HepG2 (cell line): Measurements from ENCODE around the gene SCARB2. TPM values are rescaled to one million over a fixed set of nuclear protein-coding genes. Genes with fewer than 3 reads are reported as not detected.
A peak's percentile ranks its signal among the peaks of the same experiment; 100 is the strongest.

ENCODE experiments used
- ATAC-seq: fragments of 200-7000 bp; cut with Tn5 transposase; 3 replicates; pipeline ENCODE4 v1.9.1; 2020; ENCODE audit warnings: mild to moderate bottlenecking, moderate library complexity
- BruUV-seq: library from RNA; stranded (reverse); fragments of 400-500 nt; replicated peaks from 2 replicates; lab custom pipeline; 2021; lab: Mats Ljungman, UMichigan
- CTCF ChIA-PET: fragments of 300-600 bp; formaldehyde crosslinking; extraction: SDS; loops from one replicate; lab custom pipeline; 2021; ENCODE audit warnings: low total read pairs, inconsistent platforms, low intra/inter-chr PET ratio; lab: Yijun Ruan, JAX
- POLR2A ChIA-PET: fragments of 350-600 bp; sonication (Branson Sonifier 250); formaldehyde crosslinking; loops from one replicate; lab custom pipeline; 2020; ENCODE audit warnings: antibody characterized with exemption, inconsistent platforms; lab: Yijun Ruan, JAX
- DNase-seq: peaks from one replicate; pipeline ENCODE4 v3.0.0-alpha.2; 2015; ENCODE audit warnings: low spot score
- FAIRE-seq: peaks from 3 replicates; lab custom pipeline; 2011; peaks lifted over from hg19 to GRCh38; lab: Jason Lieb, UNC
- H2AFZ ChIP-seq: one replicate; pipeline ENCODE4 v1.6.1; 2011; ENCODE audit warnings: low read length, inconsistent platforms
- H3K27ac ChIP-seq: fragments of 300-600 bp; 3 replicates; pipeline ENCODE4 v1.8.0; 2011; ENCODE audit warnings: mixed run types, mild to moderate bottlenecking, mixed read lengths, low read length, inconsistent platforms; ENCODE audit not compliant: insufficient read depth; ENCODE audit errors: extremely low read length
- H3K27me3 ChIP-seq, 2 experiments: fragments of 200-600 bp in 1 of 2; 2 replicates in 1 of 2; 3 replicates in 1 of 2; pipeline versions ENCODE4 v1.6.0 to v1.8.0; 2011; ENCODE audit warnings: low read length in 2 of 2, mild to moderate bottlenecking in 2 of 2, moderate library complexity in 2 of 2, inconsistent platforms in 1 of 2; ENCODE audit not compliant: insufficient read depth in 2 of 2, control insufficient read depth in 1 of 2
- H3K36me3 ChIP-seq, 2 experiments: fragments of 200-600 bp in 1 of 2; replicated peaks in 1 of 2; 2 replicates in 1 of 2; 3 replicates in 1 of 2; pipeline versions ENCODE4 v1.5.1 to v1.8.0; 2011; ENCODE audit warnings: low read length in 2 of 2, inconsistent platforms in 1 of 2; ENCODE audit not compliant: insufficient read depth in 2 of 2, control insufficient read depth in 1 of 2
- H3K4me1 ChIP-seq: 2 replicates; pipeline ENCODE4 v1.5.1; 2012; ENCODE audit warnings: low read length, inconsistent platforms; ENCODE audit not compliant: insufficient read depth
- H3K4me2 ChIP-seq: 2 replicates; pipeline ENCODE4 v1.6.0; 2011; ENCODE audit warnings: low read depth, low read length, inconsistent platforms
- H3K4me3 ChIP-seq, 3 experiments: fragments of 200-600 bp in 1 of 3; sonication (generic), shearing (Covaris generic) in 1 of 3; replicated peaks in 1 of 3; 2 replicates each; pipeline ENCODE4 v1.5.1; 2011 to 2016; ENCODE audit warnings: low read length in 3 of 3, inconsistent platforms in 2 of 3, low read depth in 2 of 3, mild to moderate bottlenecking in 2 of 3, control low read depth in 1 of 3, mixed read lengths in 1 of 3; ENCODE audit not compliant: insufficient read depth in 1 of 3
- H3K79me2 ChIP-seq: one replicate; pipeline ENCODE4 v1.6.1; 2011; ENCODE audit warnings: low read length, inconsistent platforms; ENCODE audit not compliant: insufficient read depth
- H3K9ac ChIP-seq: 2 replicates; pipeline ENCODE4 v1.6.0; 2011; ENCODE audit warnings: mild to moderate bottlenecking, low read depth, low read length, inconsistent platforms; ENCODE audit not compliant: insufficient read depth
- H3K9me3 ChIP-seq: 2 replicates; pipeline ENCODE4 v1.5.1; 2012; ENCODE audit warnings: mild to moderate bottlenecking, low read length
- H4K20me1 ChIP-seq: 2 replicates; pipeline ENCODE4 v1.6.0; 2011; ENCODE audit warnings: inconsistent platforms, mild to moderate bottlenecking, low read length, moderate library complexity; ENCODE audit not compliant: insufficient read depth
- AFF4 ChIP-seq: sonication (generic); formaldehyde crosslinking; IDR thresholded peaks from 2 replicates; pipeline ENCODE4 v1.4.0; 2020; ENCODE audit warnings: missing genetic modification reagents
- CHD4 ChIP-seq: fragments of 200-600 bp; sonication (generic); IDR thresholded peaks from 2 replicates; pipeline ENCODE4 v1.7.0; 2017; ENCODE audit warnings: mild to moderate bottlenecking, low read length, borderline replicate concordance
- GATAD1 ChIP-seq: IDR thresholded peaks from 2 replicates; pipeline ENCODE4 v1.6.1; 2016; ENCODE audit warnings: missing genetic modification reagents, missing compliant biosample characterization
- HNRNPK ChIP-seq: fragments of 200-400 bp; formaldehyde crosslinking; IDR thresholded peaks from 2 replicates; pipeline ENCODE4 v1.6.1; 2018; ENCODE audit warnings: low read length, low read depth, moderate library complexity, mild to moderate bottlenecking; ENCODE audit not compliant: poor library complexity, severe bottlenecking
- MTERF4 ChIP-seq: sonication (generic); formaldehyde crosslinking; IDR thresholded peaks from 2 replicates; pipeline ENCODE4 v1.8.0; 2023; ENCODE audit warnings: mild to moderate bottlenecking, missing genetic modification reagents
- MXD4 ChIP-seq: IDR thresholded peaks from 2 replicates; pipeline ENCODE4 v1.6.1; 2016; ENCODE audit warnings: mild to moderate bottlenecking, missing biosample characterization, missing genetic modification reagents
- ZBTB43 ChIP-seq: sonication (generic); formaldehyde crosslinking; conservative IDR thresholded peaks from 2 replicates; pipeline ENCODE4 v1.4.0; 2020; ENCODE audit warnings: missing genetic modification reagents
- ZFP62 ChIP-seq: sonication (generic); formaldehyde crosslinking; IDR thresholded peaks from 2 replicates; pipeline ENCODE4 v1.4.0; 2020; ENCODE audit warnings: missing genetic modification reagents
- ZNF18 ChIP-seq: sonication (generic); formaldehyde crosslinking; IDR thresholded peaks from 2 replicates; pipeline ENCODE4 v1.8.0; 2022; ENCODE audit warnings: mild to moderate bottlenecking, missing genetic modification reagents; ENCODE audit not compliant: insufficient replicate concordance
- ZNF224 ChIP-seq: sonication (generic); formaldehyde crosslinking; IDR thresholded peaks from 2 replicates; pipeline ENCODE4 v1.5.0; 2020; ENCODE audit warnings: mild to moderate bottlenecking, missing genetic modification reagents
- ZNF713 ChIP-seq: sonication (generic); formaldehyde crosslinking; IDR thresholded peaks from 2 replicates; pipeline ENCODE4 v1.4.0; 2020; ENCODE audit warnings: mild to moderate bottlenecking, missing genetic modification reagents
- ZNF775 ChIP-seq: sonication (generic); formaldehyde crosslinking; IDR thresholded peaks from 2 replicates; pipeline ENCODE4 v1.4.0; 2020; ENCODE audit warnings: missing genetic modification reagents, mild to moderate bottlenecking, moderate library complexity, borderline replicate concordance
- ZSCAN9 ChIP-seq: IDR thresholded peaks from 2 replicates; pipeline ENCODE4 v1.6.1; 2016; ENCODE audit warnings: borderline replicate concordance
- WGBS: methylation state at CpG from one replicate; pipeline ENCODE4 v1.1.6; 2017; ENCODE audit warnings: low lambda C conversion rate; 5-methylcytosine and 5-hydroxymethylcytosine counted together
- in situ Hi-C: cut with HindIII; loops from 2 replicates; pipeline ENCODE4 v1.10.0; 2017; ENCODE audit warnings: low pct_unique_long_range_greater_than_20kb; ENCODE audit not compliant: extremely low pct_ligation_motif_present
- intact Hi-C: fragments of 100-400 bp; cut with micrococcal nuclease; formaldehyde crosslinking; loops from one replicate; pipeline ENCODE4 v1.10.0; 2022; ENCODE audit not compliant: unreplicated experiment
- polyA plus RNA-seq, 8 experiments: library from polyadenylated mRNA; depleted of rRNA in 3 of 8; stranded (reverse) in 7 of 8; unstranded in 1 of 8; fragments of >200 nt; fragmentation: Illumina TruSeq in 4 of 8; extraction: Trizol in 4 of 8; gene quantifications; 2 replicates each; pipeline versions ENCODE4 v1.2.1 to v1.2.3, GENCODE V29; 2011 to 2016; ENCODE audit warnings: low read depth in 4 of 8, missing spikeins in 1 of 8, mixed read lengths in 1 of 8; ENCODE audit not compliant: insufficient read depth in 1 of 8
- total RNA-seq, 5 experiments: library from RNA; depleted of rRNA; stranded (reverse); fragments of >200 nt; fragmentation: Illumina TruSeq; extraction: Trizol; gene quantifications; 2 replicates each; pipeline ENCODE4 v1.2.3, GENCODE V29; 2016; ENCODE audit warnings: low read depth in 1 of 5

Gene SCARB2
- total and polyA plus RNA-seq, 2 of the 13 experiments (the other 11 are each of a cell fraction or from before 2014, with no cell fraction given), result 40.6 to 43.4 TPM

- intact Hi-C loops, result no loop called here
- CTCF ChIA-PET, result no interaction called here
Measured at GRCh38 chr4:76125816-76126215, 87.8 kb downstream of the SCARB2 start.

GRCh38 chr4:76120199-76120598 is 93.4 kb downstream of the SCARB2 start:
- Histone ChIP-seq H3K9me3 (no peaks in the 10 kb centered on the region), H4K20me1 (no peaks in the 10 kb centered on the region; the same call in 1 of the 2 replicates), H3K79me2 (no peaks in the 10 kb centered on the region), H3K4me2 (no peak overlapping the region), H2AFZ (no peak overlapping the region), H3K27ac (no peak overlapping the region), H3K4me1 (no peaks in the 10 kb centered on the region), H3K9ac (no peak overlapping the region), H3K27me3 (no peaks in the 10 kb centered on the region), H3K36me3 (peaks cover 11 to 53% of the 10 kb centered on the region in 2 experiments), H3K4me3 (no peak overlapping the region)
- POLR2A ChIA-PET, result no interaction called here
- 98% methylated on average over 4 of the region's 4 CpGs for WGBS
- FAIRE-seq, result no peak
- no peak for DNase-seq
- CTCF ChIA-PET, result no interaction called here
- intact Hi-C loops, result no loop called here
- TF ChIP-seq ZNF224 (CRISPR knock-in tag) (no peak), ZNF713 (CRISPR knock-in tag) (no peak), ZNF775 (CRISPR knock-in tag) (no peak), CHD4 (no peak), ZBTB43 (CRISPR knock-in tag) (no peak), ZSCAN9 (no peak), MTERF4 (CRISPR knock-in tag) (no peak), ZNF18 (CRISPR knock-in tag) (no peak), AFF4 (CRISPR knock-in tag) (no peak)
- BruUV-seq, result no TSS peak
- ATAC-seq, result no peak
- in situ Hi-C loops, result no loop called here

More at GRCh38 chr4:76125816-76126215, 87.8 kb downstream of the SCARB2 start:
- Histone ChIP-seq H3K79me2 (no peaks in the 10 kb centered on the region), H2AFZ (no peak overlapping the region), H3K27ac (no peak overlapping the region), H3K27me3 (no peaks in the 10 kb centered on the region), H3K9ac (no peak overlapping the region), H3K36me3 (peaks cover 5 to 51% of the 10 kb centered on the region in 2 experiments; a peak in 4 of 5 replicates), H3K9me3 (no peaks in the 10 kb centered on the region), H3K4me2 (no peak overlapping the region), H3K4me1 (no peaks in the 10 kb centered on the region), H4K20me1 (no peaks in the 10 kb centered on the region), H3K4me3 (no peak overlapping the region)
- ATAC-seq (no peak), FAIRE-seq (no peak), DNase-seq (no peak)
- POLR2A ChIA-PET, result no interaction called here
- TF ChIP-seq MXD4 (CRISPR knock-in tag), result no peak
- no peak for TF ChIP-seq ZFP62 (CRISPR knock-in tag)
- TF ChIP-seq GATAD1 (CRISPR knock-in tag), result no peak
- peak; percentile 88 for TF ChIP-seq HNRNPK
- in situ Hi-C loops, result no loop called here
- no TSS peak for BruUV-seq
